Hepatocyte (in vitro differentiated cells): ENCODE data around the gene SHC4.

ENCODE experiments used
- EZH2 ChIP-seq: fragments of 200-600 bp; sonication (generic); IDR thresholded peaks from 2 replicates; pipeline ENCODE4 v1.6.1; 2016; ENCODE audit warnings: antibody characterized with exemption, mild to moderate bottlenecking, borderline replicate concordance
- TF ChIP-seq, protein P1 (sequence below): fragments of 200-600 bp; sonication (generic); IDR thresholded peaks from 2 replicates; pipeline ENCODE4 v1.5.1; 2016; ENCODE audit warnings: antibody characterized with exemption, mild to moderate bottlenecking; ENCODE audit not compliant: poor library complexity

DNA sequence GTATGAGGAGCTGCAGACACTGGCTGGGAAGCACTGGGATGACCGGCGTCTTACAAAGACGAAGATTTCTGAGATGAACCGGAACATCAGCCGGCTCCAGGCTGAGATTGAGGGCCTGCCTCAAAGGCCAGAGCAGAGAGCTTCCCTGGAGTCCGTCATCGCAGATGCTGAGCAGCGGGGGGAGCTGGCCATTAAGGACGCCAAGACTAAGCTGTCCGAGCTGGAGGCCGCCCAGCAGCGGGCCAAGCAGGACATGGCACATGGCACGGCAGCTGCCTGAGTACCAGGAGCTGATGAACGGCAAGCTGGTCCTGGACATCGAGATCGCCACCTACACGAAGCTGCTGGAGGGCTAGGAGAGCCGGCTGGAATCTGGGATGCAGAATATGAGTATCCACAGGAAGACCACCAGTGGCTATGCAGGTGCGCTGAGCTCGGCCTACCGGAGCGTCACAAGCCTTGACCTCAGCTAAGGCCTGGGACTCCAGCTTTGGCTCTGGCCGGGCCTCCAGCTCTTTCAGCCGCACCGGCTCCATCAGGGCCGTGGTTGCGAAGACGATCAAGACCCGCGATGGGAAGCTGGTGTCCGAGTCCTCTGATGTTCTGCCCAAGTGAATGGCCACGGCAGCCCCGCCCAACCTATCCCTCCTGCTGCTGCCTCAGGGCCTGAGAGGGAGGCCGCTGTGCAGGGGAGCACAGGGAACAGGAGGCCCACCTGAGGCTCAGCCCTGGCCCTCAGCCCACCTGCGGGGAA, 9.2 kb upstream of the SHC4 start:
- TF ChIP-seq, protein P1, sequence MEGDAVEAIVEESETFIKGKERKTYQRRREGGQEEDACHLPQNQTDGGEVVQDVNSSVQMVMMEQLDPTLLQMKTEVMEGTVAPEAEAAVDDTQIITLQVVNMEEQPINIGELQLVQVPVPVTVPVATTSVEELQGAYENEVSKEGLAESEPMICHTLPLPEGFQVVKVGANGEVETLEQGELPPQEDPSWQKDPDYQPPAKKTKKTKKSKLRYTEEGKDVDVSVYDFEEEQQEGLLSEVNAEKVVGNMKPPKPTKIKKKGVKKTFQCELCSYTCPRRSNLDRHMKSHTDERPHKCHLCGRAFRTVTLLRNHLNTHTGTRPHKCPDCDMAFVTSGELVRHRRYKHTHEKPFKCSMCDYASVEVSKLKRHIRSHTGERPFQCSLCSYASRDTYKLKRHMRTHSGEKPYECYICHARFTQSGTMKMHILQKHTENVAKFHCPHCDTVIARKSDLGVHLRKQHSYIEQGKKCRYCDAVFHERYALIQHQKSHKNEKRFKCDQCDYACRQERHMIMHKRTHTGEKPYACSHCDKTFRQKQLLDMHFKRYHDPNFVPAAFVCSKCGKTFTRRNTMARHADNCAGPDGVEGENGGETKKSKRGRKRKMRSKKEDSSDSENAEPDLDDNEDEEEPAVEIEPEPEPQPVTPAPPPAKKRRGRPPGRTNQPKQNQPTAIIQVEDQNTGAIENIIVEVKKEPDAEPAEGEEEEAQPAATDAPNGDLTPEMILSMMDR = no peak
- TF ChIP-seq EZH2 = no peak
